Measurements from ENCODE around the gene CPNE4. TPM values are rescaled to one million over a fixed set of nuclear protein-coding genes. Genes with fewer than 3 reads are reported as not detected.

Gene CPNE4
- total RNA-seq, 2 donors from 2014 or later = 1.7 to 2.5 TPM

DNA sequence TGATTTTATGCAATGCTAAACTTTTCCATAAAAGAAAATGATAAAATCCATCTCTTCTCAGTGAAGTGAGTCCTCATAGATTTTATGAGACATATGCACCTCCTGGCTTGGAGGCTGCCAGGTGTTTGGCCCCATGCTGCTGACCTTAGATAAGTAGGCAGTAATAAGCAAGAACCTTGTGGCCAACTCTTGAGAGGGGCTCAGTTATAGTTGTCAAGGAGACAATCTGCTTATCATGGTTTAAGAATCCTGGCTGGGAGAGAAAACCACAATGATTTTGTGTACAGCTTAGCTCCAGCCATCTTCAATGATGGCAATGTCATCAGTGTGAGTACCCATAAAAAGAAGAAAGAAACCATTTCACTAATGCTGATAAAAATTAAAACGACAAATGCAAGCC, 252.1 kb downstream of the CPNE4 start:
- TF ChIP-seq, protein P1, sequence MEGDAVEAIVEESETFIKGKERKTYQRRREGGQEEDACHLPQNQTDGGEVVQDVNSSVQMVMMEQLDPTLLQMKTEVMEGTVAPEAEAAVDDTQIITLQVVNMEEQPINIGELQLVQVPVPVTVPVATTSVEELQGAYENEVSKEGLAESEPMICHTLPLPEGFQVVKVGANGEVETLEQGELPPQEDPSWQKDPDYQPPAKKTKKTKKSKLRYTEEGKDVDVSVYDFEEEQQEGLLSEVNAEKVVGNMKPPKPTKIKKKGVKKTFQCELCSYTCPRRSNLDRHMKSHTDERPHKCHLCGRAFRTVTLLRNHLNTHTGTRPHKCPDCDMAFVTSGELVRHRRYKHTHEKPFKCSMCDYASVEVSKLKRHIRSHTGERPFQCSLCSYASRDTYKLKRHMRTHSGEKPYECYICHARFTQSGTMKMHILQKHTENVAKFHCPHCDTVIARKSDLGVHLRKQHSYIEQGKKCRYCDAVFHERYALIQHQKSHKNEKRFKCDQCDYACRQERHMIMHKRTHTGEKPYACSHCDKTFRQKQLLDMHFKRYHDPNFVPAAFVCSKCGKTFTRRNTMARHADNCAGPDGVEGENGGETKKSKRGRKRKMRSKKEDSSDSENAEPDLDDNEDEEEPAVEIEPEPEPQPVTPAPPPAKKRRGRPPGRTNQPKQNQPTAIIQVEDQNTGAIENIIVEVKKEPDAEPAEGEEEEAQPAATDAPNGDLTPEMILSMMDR (conservative IDR thresholded peaks at IDR 0.05) = no peak
- Histone ChIP-seq H3K9ac (ENCODE audit: extremely low read depth, low read length, poor library complexity, severe bottlenecking) (no peak overlapping the region), H3K27ac (ENCODE audit: low read depth, low read length) (no peak overlapping the region), H3K36me3 (ENCODE audit: control insufficient read depth, insufficient read depth, low read length) (no peaks in the 10 kb centered on the region), H3K4me3 (ENCODE audit: low read length) (no peak overlapping the region), H3K9me3 (ENCODE audit: control insufficient read depth, low read length) (no peaks in the 10 kb centered on the region), H3K27me3 (ENCODE audit: control insufficient read depth, insufficient read depth, low read length, poor library complexity, severe bottlenecking) (no peaks in the 10 kb centered on the region), H3K4me1 (ENCODE audit: control insufficient read depth, insufficient read depth, low read length) (no peaks in the 10 kb centered on the region)
- no peak for DNase-seq
- WGBS, 2 experiments (ENCODE audit: insufficient coverage in 1 of 2, insufficient read length in 1 of 2) = 88% methylated on average over 1 of the region's 1 CpG; no CpG with 5 or more reads in 1 of the 2 experiments
- Mint-ChIP-seq H3K9me3 (peaks cover 3% of the 10 kb centered on the region), H3K27me3 (ENCODE audit: insufficient read depth) (no peaks in the 10 kb centered on the region), H3K4me1 (no peaks in the 10 kb centered on the region), H3K27ac (no peak overlapping the region), H3K36me3 (ENCODE audit: low read depth) (no peaks in the 10 kb centered on the region), H3K4me3 (no peak overlapping the region)

- Histone ChIP-seq H3K9ac (ENCODE audit: extremely low read depth, low read length, poor library complexity, severe bottlenecking) (no peak overlapping the region), H3K27me3 (ENCODE audit: control insufficient read depth, insufficient read depth, low read length, poor library complexity, severe bottlenecking) (no peaks in the 10 kb centered on the region), H3K4me3 (ENCODE audit: low read length) (no peak overlapping the region), H3K27ac (ENCODE audit: low read depth, low read length) (no peak overlapping the region), H3K36me3 (ENCODE audit: control insufficient read depth, insufficient read depth, low read length) (no peaks in the 10 kb centered on the region), H3K4me1 (ENCODE audit: control insufficient read depth, insufficient read depth, low read length) (no peaks in the 10 kb centered on the region), H3K9me3 (ENCODE audit: control insufficient read depth, low read length) (peaks cover 12% of the 10 kb centered on the region)
- no peak overlapping the region for H3K4me3 Mint-ChIP-seq
- peaks cover 2% of the 10 kb centered on the region for H3K36me3 Mint-ChIP-seq (ENCODE audit: low read depth)
- no peaks in the 10 kb centered on the region for H3K4me1 Mint-ChIP-seq
- peaks cover 16% of the 10 kb centered on the region for H3K9me3 Mint-ChIP-seq
- no peaks in the 10 kb centered on the region for H3K27me3 Mint-ChIP-seq (ENCODE audit: insufficient read depth)
- DNase-seq = no peak
- TF ChIP-seq, protein P1 (conservative IDR thresholded peaks at IDR 0.05) = no peak
- H3K27ac Mint-ChIP-seq = no peak overlapping the region
- 87% methylated on average over 2 of the region's 2 CpGs; no CpG with 5 or more reads in 1 of the 2 experiments for WGBS, 2 experiments (ENCODE audit: insufficient coverage in 1 of 2, insufficient read length in 1 of 2)
These were observed 256.3 kb downstream of the CPNE4 start for GRCh38 chr3:131778526-131778925.

GRCh38 chr3:131775650-131776049, 259.2 kb downstream of the CPNE4 start:
- no peaks in the 10 kb centered on the region for H3K27me3 ChIP-seq (ENCODE audit: control insufficient read depth, insufficient read depth, low read length, poor library complexity, severe bottlenecking)
- H3K27ac ChIP-seq (ENCODE audit: low read depth, low read length) = no peak overlapping the region
- no peak overlapping the region for H3K27ac Mint-ChIP-seq
- H3K9me3 ChIP-seq (ENCODE audit: control insufficient read depth, low read length) = peaks cover 12% of the 10 kb centered on the region
- no peak overlapping the region for H3K4me3 Mint-ChIP-seq
- H3K4me1 Mint-ChIP-seq = no peaks in the 10 kb centered on the region
- H3K36me3 Mint-ChIP-seq (ENCODE audit: low read depth) = peaks cover 2% of the 10 kb centered on the region
- no peak for DNase-seq
- no peaks in the 10 kb centered on the region for H3K36me3 ChIP-seq (ENCODE audit: control insufficient read depth, insufficient read depth, low read length)
- peaks cover 16% of the 10 kb centered on the region for H3K9me3 Mint-ChIP-seq
- H3K4me3 ChIP-seq (ENCODE audit: low read length) = no peak overlapping the region
- H3K4me1 ChIP-seq (ENCODE audit: control insufficient read depth, insufficient read depth, low read length) = no peaks in the 10 kb centered on the region
- no peaks in the 10 kb centered on the region for H3K27me3 Mint-ChIP-seq (ENCODE audit: insufficient read depth)
- TF ChIP-seq, protein P1 (conservative IDR thresholded peaks at IDR 0.05) = no peak
- no peak overlapping the region for H3K9ac ChIP-seq (ENCODE audit: extremely low read depth, low read length, poor library complexity, severe bottlenecking)

All from endodermal cell (in vitro differentiated cells).